ENCODE data around the gene NPBWR2. TPM values are rescaled to one million over a fixed set of nuclear protein-coding genes. Genes with fewer than 3 reads are reported as not detected.

NPBWR2 gene
- total RNA-seq, 4 donors from 2014 or later, result not detected

GRCh38 chr20:64146936-64147477 is 39.6 kb upstream of the NPBWR2 start:
- Histone ChIP-seq H3K27me3 (peaks cover 0 to 24% of the 10 kb centered on the region in 2 donors), H3K27ac (no peak overlapping the region), H3K9me3 (peaks cover 0 to 16% (median 0%) of the 10 kb centered on the region in 4 donors), H3K36me3 (no peaks in the 10 kb centered on the region), H3K4me3 (no peak overlapping the region), H3K4me1 (no peaks in the 10 kb centered on the region)
- WGBS, 2 donors, result 37 to 50% methylated on average over 9 of the region's 12 CpGs
- TF ChIP-seq POLR2A (IDR thresholded peaks at IDR 0.05) (no peak), EP300 (IDR thresholded peaks at IDR 0.05) (no peak), CTCF (IDR thresholded peaks at IDR 0.05) (no peak)
- peak in 1 of 2 donors; percentile 6 for DNase-seq (ENCODE audit: low spot score in 2 of 2)

GRCh38 chr20:64146301-64146935 is 39.1 kb upstream of the NPBWR2 start:
- Histone ChIP-seq H3K27ac (no peak overlapping the region), H3K27me3 (peaks cover 0 to 30% of the 10 kb centered on the region in 2 donors), H3K36me3 (no peaks in the 10 kb centered on the region), H3K4me3 (no peak overlapping the region), H3K9me3 (peaks cover 0 to 16% (median 0%) of the 10 kb centered on the region in 4 donors), H3K4me1 (no peaks in the 10 kb centered on the region)
- WGBS, 2 donors, result 57 to 77% methylated on average over 7 of the region's 7 CpGs
- no peak for TF ChIP-seq POLR2A (IDR thresholded peaks at IDR 0.05)
- no peak for TF ChIP-seq CTCF (IDR thresholded peaks at IDR 0.05)
- TF ChIP-seq EP300 (IDR thresholded peaks at IDR 0.05), result no peak
- no peak for DNase-seq (ENCODE audit: low spot score in 2 of 2)

GRCh38 chr20:64145458-64146300 is 38.3 kb upstream of the NPBWR2 start:
- 86 to 94% methylated on average over 15 to 17 of the region's 17 CpGs for WGBS, 2 donors
- DNase-seq (ENCODE audit: low spot score in 2 of 2), result no peak

GRCh38 chr20:64144144-64144912 is 37.0 kb upstream of the NPBWR2 start:
- H3K36me3 ChIP-seq, result no peaks in the 10 kb centered on the region
- no peak overlapping the region for H3K4me3 ChIP-seq
- no peak overlapping the region for H3K27ac ChIP-seq
- no peaks in the 10 kb centered on the region for H3K4me1 ChIP-seq
- no peak for TF ChIP-seq CTCF (IDR thresholded peaks at IDR 0.05)
- no peak for TF ChIP-seq EP300 (IDR thresholded peaks at IDR 0.05)
- no peak for TF ChIP-seq POLR2A (IDR thresholded peaks at IDR 0.05)
- DNase-seq (ENCODE audit: low spot score in 2 of 2), result no peak
- peaks cover 0 to 36% of the 10 kb centered on the region in 2 donors for H3K27me3 ChIP-seq
- 92 to 93% methylated on average over 8 of the region's 8 CpGs for WGBS, 2 donors
- peaks cover 0 to 16% (median 0%) of the 10 kb centered on the region in 4 donors for H3K9me3 ChIP-seq

More at GRCh38 chr20:64145458-64146300, 38.3 kb upstream of the NPBWR2 start:
- no peak overlapping the region for H3K4me3 ChIP-seq
- peaks cover 0 to 16% (median 0%) of the 10 kb centered on the region in 4 donors for H3K9me3 ChIP-seq
- no peaks in the 10 kb centered on the region for H3K4me1 ChIP-seq
- peaks cover 0 to 36% of the 10 kb centered on the region in 2 donors for H3K27me3 ChIP-seq
- TF ChIP-seq POLR2A (IDR thresholded peaks at IDR 0.05), result no peak
- H3K36me3 ChIP-seq, result no peaks in the 10 kb centered on the region
- no peak overlapping the region for H3K27ac ChIP-seq
